OCI-LY1 (cell line): ENCODE measurements around the gene ACADL.

ENCODE experiments used
- H2AFZ ChIP-seq: fragments of 200-600 bp; sonication (generic), shearing (Covaris generic); 2 replicates; pipeline ENCODE4 v1.6.0; 2014; ENCODE audit warnings: antibody characterized with exemption, mild to moderate bottlenecking, low read length
- H3F3A ChIP-seq: fragments of 200-600 bp; sonication (generic), shearing (Covaris generic); 2 replicates; pipeline ENCODE4 v1.6.0; 2014; ENCODE audit warnings: mild to moderate bottlenecking, antibody characterized with exemption, low read length, moderate library complexity; ENCODE audit not compliant: insufficient read depth
- H3K27ac ChIP-seq: fragments of 200-600 bp; sonication (generic); 2 replicates; pipeline ENCODE4 v1.5.1; 2014; ENCODE audit warnings: low read length, mixed run types, mild to moderate bottlenecking, low read depth; ENCODE audit not compliant: poor library complexity, severe bottlenecking
- H3K27me3 ChIP-seq: fragments of 200-600 bp; sonication (generic); 2 replicates; pipeline ENCODE4 v1.6.0; 2014; ENCODE audit warnings: antibody characterized with exemption, mild to moderate bottlenecking, low read length, moderate library complexity; ENCODE audit not compliant: insufficient read depth
- H3K36me3 ChIP-seq: fragments of 200-600 bp; sonication (generic); 2 replicates; pipeline ENCODE4 v1.6.1; 2014; ENCODE audit warnings: mild to moderate bottlenecking, antibody characterized with exemption, low read length, moderate library complexity, mixed read lengths; ENCODE audit not compliant: insufficient read depth
- H3K4me1 ChIP-seq: fragments of 200-600 bp; sonication (generic); 2 replicates; pipeline ENCODE4 v1.5.1; 2014; ENCODE audit warnings: mild to moderate bottlenecking, low read length, moderate library complexity; ENCODE audit not compliant: insufficient read depth, severe bottlenecking
- H3K4me2 ChIP-seq: fragments of 200-600 bp; sonication (generic), shearing (Covaris generic); 2 replicates; pipeline ENCODE4 v1.6.1; 2014; ENCODE audit warnings: low read length
- H3K4me3 ChIP-seq: fragments of 200-600 bp; sonication (generic); 2 replicates; pipeline ENCODE4 v1.5.1; 2014; ENCODE audit warnings: low read length, low read depth, mild to moderate bottlenecking, mixed read lengths; ENCODE audit not compliant: poor library complexity, severe bottlenecking
- H3K79me2 ChIP-seq: fragments of 200-600 bp; shearing (Covaris generic); 2 replicates; pipeline ENCODE4 v1.6.1; 2016; ENCODE audit warnings: mixed run types, low read length, mixed read lengths; ENCODE audit not compliant: insufficient read depth
- H3K9ac ChIP-seq: fragments of 200-600 bp; sonication (generic), shearing (Covaris generic); 2 replicates; pipeline ENCODE4 v1.6.1; 2014; ENCODE audit warnings: mild to moderate bottlenecking, low read length, mixed read lengths
- H3K9me2 ChIP-seq: fragments of 200-600 bp; sonication (generic), shearing (Covaris generic); 2 replicates; pipeline ENCODE4 v1.6.1; 2014; ENCODE audit warnings: low read depth, mild to moderate bottlenecking, low read length, mixed read lengths
- H3K9me3 ChIP-seq: fragments of 200-600 bp; shearing (Covaris generic); 2 replicates; pipeline ENCODE4 v1.6.1; 2014; ENCODE audit warnings: low read length, mixed read lengths
- H4K20me1 ChIP-seq: fragments of 200-600 bp; sonication (generic), shearing (Covaris generic); 2 replicates; pipeline ENCODE4 v1.6.0; 2016; ENCODE audit warnings: mild to moderate bottlenecking, low read length; ENCODE audit not compliant: insufficient read depth
- CTCF ChIP-seq: fragments of 200-600 bp; sonication (generic), shearing (Covaris generic); IDR thresholded peaks from 2 replicates; pipeline ENCODE4 v1.5.1; 2017; ENCODE audit warnings: mild to moderate bottlenecking, antibody characterized with exemption, low read length, moderate library complexity, mixed read lengths
- EZH2 ChIP-seq: fragments of 200-600 bp; sonication (generic), shearing (Covaris generic); IDR thresholded peaks from 2 replicates; pipeline ENCODE4 v1.8.0; 2017; ENCODE audit warnings: borderline replicate concordance, mixed run types, mild to moderate bottlenecking, antibody characterized with exemption, low read length, moderate library complexity, mixed read lengths

The ACADL gene

GRCh38 chr2:210203147-210203546 lies 22.1 kb downstream of the ACADL start:
- no peaks in the 10 kb centered on the region for H3K9me2 ChIP-seq
- H3K36me3 ChIP-seq = no peaks in the 10 kb centered on the region
- H3K4me1 ChIP-seq = no peaks in the 10 kb centered on the region
- no peaks in the 10 kb centered on the region for H3K9me3 ChIP-seq
- H3K9ac ChIP-seq = no peak overlapping the region
- H3K27ac ChIP-seq = no peak overlapping the region
- H4K20me1 ChIP-seq = no peaks in the 10 kb centered on the region
- H2AFZ ChIP-seq = no peak overlapping the region
- H3K4me2 ChIP-seq = no peak overlapping the region
- TF ChIP-seq CTCF (no peak), EZH2 (no peak)
- H3K4me3 ChIP-seq = no peak overlapping the region
- H3K79me2 ChIP-seq = no peaks in the 10 kb centered on the region
- no peaks in the 10 kb centered on the region for H3K27me3 ChIP-seq
- H3F3A ChIP-seq = no peaks in the 10 kb centered on the region

- H2AFZ ChIP-seq = no peak overlapping the region
- TF ChIP-seq CTCF (no peak), EZH2 (no peak)
Observed at GRCh38 chr2:210199854-210200253, 25.4 kb downstream of the ACADL start.

GRCh38 chr2:210199186-210199765 lies 26.0 kb downstream of the ACADL start:
- Histone ChIP-seq H3K27me3 (no peaks in the 10 kb centered on the region), H2AFZ (no peak overlapping the region), H3K79me2 (no peaks in the 10 kb centered on the region), H3K9me2 (no peaks in the 10 kb centered on the region), H3K9ac (no peak overlapping the region), H3K9me3 (no peaks in the 10 kb centered on the region), H3K36me3 (no peaks in the 10 kb centered on the region), H4K20me1 (no peaks in the 10 kb centered on the region), H3K4me1 (peaks cover 12% of the 10 kb centered on the region), H3K4me3 (no peak overlapping the region), H3K27ac (no peak overlapping the region), H3F3A (no peaks in the 10 kb centered on the region), H3K4me2 (no peak overlapping the region)
- TF ChIP-seq CTCF (peak; percentile 56), EZH2 (no peak)

More at GRCh38 chr2:210199854-210200253, 25.4 kb downstream of the ACADL start:
- H4K20me1 ChIP-seq = no peaks in the 10 kb centered on the region
- no peak overlapping the region for H3K4me2 ChIP-seq
- no peaks in the 10 kb centered on the region for H3F3A ChIP-seq
- no peak overlapping the region for H3K27ac ChIP-seq
- no peaks in the 10 kb centered on the region for H3K36me3 ChIP-seq
- H3K4me1 ChIP-seq = peaks cover 6% of the 10 kb centered on the region
- no peaks in the 10 kb centered on the region for H3K9me3 ChIP-seq
- H3K4me3 ChIP-seq = no peak overlapping the region
- no peaks in the 10 kb centered on the region for H3K9me2 ChIP-seq
- H3K27me3 ChIP-seq = no peaks in the 10 kb centered on the region
- H3K79me2 ChIP-seq = no peaks in the 10 kb centered on the region
- no peak overlapping the region for H3K9ac ChIP-seq
